NCI-H2107 (cell line): Measurements from ENCODE around the gene EMC10.

Experiments
- DNase-seq: peaks from one replicate; lab custom pipeline; 2025; lab: John Stamatoyannopoulos, UW

EMC10 gene

GRCh38 chr19:50496189-50497021 lies 20.1 kb downstream of the EMC10 start:
- no peak for DNase-seq

GRCh38 chr19:50497022-50497405 lies 20.7 kb downstream of the EMC10 start:
- DNase-seq, result no peak

GRCh38 chr19:50498219-50499056 lies 22.1 kb downstream of the EMC10 start:
- DNase-seq, result no peak

- DNase-seq, result no peak
These were observed 23.9 kb downstream of the EMC10 start for GRCh38 chr19:50500060-50500752.

- DNase-seq, result no peak
These were observed 24.4 kb downstream of the EMC10 start for GRCh38 chr19:50500753-50501151.

- no peak for DNase-seq
These were observed 24.9 kb downstream of the EMC10 start for GRCh38 chr19:50501186-50501567.

GRCh38 chr19:50501568-50502475 lies 25.5 kb downstream of the EMC10 start:
- DNase-seq, result no peak

- DNase-seq, result no peak
These were observed 29.7 kb downstream of the EMC10 start for GRCh38 chr19:50505856-50506611.

- no peak for DNase-seq
These were observed 30.4 kb downstream of the EMC10 start for GRCh38 chr19:50506700-50507099.

GRCh38 chr19:50507376-50507775 lies 31.1 kb downstream of the EMC10 start:
- no peak for DNase-seq

GRCh38 chr19:50508843-50509190 lies 32.5 kb downstream of the EMC10 start:
- no peak for DNase-seq

GRCh38 chr19:50509366-50509765 lies 33.1 kb downstream of the EMC10 start:
- DNase-seq, result no peak

- DNase-seq, result no peak
These were observed 33.9 kb downstream of the EMC10 start for GRCh38 chr19:50510121-50510670.

- DNase-seq, result no peak
These were observed 34.4 kb downstream of the EMC10 start for GRCh38 chr19:50510700-50511068.

GRCh38 chr19:50511069-50511822 lies 34.9 kb downstream of the EMC10 start, which contains the start of gene JOSD2:
TSS of gene JOSD2 (minus strand) at chr19:50511191. CDS start at chr19:50510431, 760 bp downstream.
- DNase-seq, result peak; percentile 97

GRCh38 chr19:50512112-50512998 lies 36.0 kb downstream of the EMC10 start:
- DNase-seq, result no peak

GRCh38 chr19:50512999-50513745 lies 36.9 kb downstream of the EMC10 start:
- DNase-seq, result no peak

- no peak for DNase-seq
These were observed 37.5 kb downstream of the EMC10 start, which contains the start of gene ASPDH for GRCh38 chr19:50513746-50514345. TSS of gene ASPDH (minus strand) at chr19:50513913. CDS start at chr19:50513823, 90 bp downstream.
